ENCODE measurements around the gene CDCP1. TPM values are rescaled to one million over a fixed set of nuclear protein-coding genes. Genes with fewer than 3 reads are reported as not detected.
"Not testable (repeated sequence)": the region's sequence is repeated elsewhere in the genome, so short reads cannot be mapped to it uniquely, and the experiment has no call there.

The CDCP1 gene
- total RNA-seq, 1 experiment from 2014 or later = 85.0 TPM

GRCh38 chr3:45078910-45079522, 67.2 kb downstream of the CDCP1 start:
- DNase-seq = peak in 1 of 2 experiments; percentile 52
- peaks cover 21% of the 10 kb centered on the region; the same call in 1 of the 2 replicates for H3F3A ChIP-seq (ENCODE audit: insufficient read depth, low read depth)
- H3K9me3 ChIP-seq (ENCODE audit: insufficient read depth, low read depth) = no peaks in the 10 kb centered on the region
- BruUV-seq (replicated peaks) = no TSS peak
- CTCF ChIA-PET = interaction anchor here (1.0 kb wide), 1 partner anchor 12 kb away, joined by 3 read pairs; no protein-coding TSS in a partner anchor
- no peaks in the 10 kb centered on the region for H4K20me1 ChIP-seq (ENCODE audit: insufficient read depth)
- peaks cover 6% of the 10 kb centered on the region; the same call in 1 of the 2 replicates for H3K36me3 ChIP-seq (ENCODE audit: low read depth)
- intact Hi-C loops (cut with micrococcal nuclease; ENCODE audit: unreplicated experiment) = no loop called here
- no peak overlapping the region for H3K4me3 ChIP-seq
- no peak overlapping the region for H3K27ac ChIP-seq
- TF ChIP-seq EZH2 (IDR thresholded peaks at IDR 0.05; ENCODE audit: low read depth) (no peak), CTCF (conservative IDR thresholded peaks at IDR 0.05) (no peak; the same call in 1 of the 2 replicates)
- no peak overlapping the region for H2AFZ ChIP-seq
- no peak overlapping the region for H3K4me2 ChIP-seq
- no peaks in the 10 kb centered on the region for H3K4me1 ChIP-seq (replicated peaks; ENCODE audit: insufficient read depth)
- no peaks in the 10 kb centered on the region for H3K27me3 ChIP-seq (ENCODE audit: insufficient read depth, low read depth)
- no peaks in the 10 kb centered on the region for H3K9me2 ChIP-seq (ENCODE audit: insufficient read depth)
- POLR2A ChIA-PET (ENCODE audit: unreplicated experiment) = interaction anchor here (0.6 kb wide), 1 partner anchor 42 kb away, joined by 3 read pairs; no protein-coding TSS in a partner anchor
- H3K79me2 ChIP-seq (ENCODE audit: low read depth) = no peaks in the 10 kb centered on the region

- H3K4me3 ChIP-seq; POLR2A ChIA-PET (ENCODE audit: unreplicated experiment); CTCF ChIA-PET; H3K27ac ChIP-seq; H3K9me2 ChIP-seq (ENCODE audit: insufficient read depth); H3K9me3 ChIP-seq (ENCODE audit: insufficient read depth, low read depth); H2AFZ ChIP-seq; DNase-seq; H3K4me2 ChIP-seq; intact Hi-C loops (cut with micrococcal nuclease; ENCODE audit: unreplicated experiment); H3K79me2 ChIP-seq (ENCODE audit: low read depth); H3K4me1 ChIP-seq (replicated peaks; ENCODE audit: insufficient read depth); BruUV-seq (replicated peaks); H4K20me1 ChIP-seq (ENCODE audit: insufficient read depth); H3K36me3 ChIP-seq (ENCODE audit: low read depth); H3K27me3 ChIP-seq (ENCODE audit: insufficient read depth, low read depth): not testable (repeated sequence)
- peaks cover 21% of the 10 kb centered on the region; the same call in 1 of the 2 replicates for H3F3A ChIP-seq (ENCODE audit: insufficient read depth, low read depth)
Observed at GRCh38 chr3:45078256-45078655, 67.9 kb downstream of the CDCP1 start.

GRCh38 chr3:45075821-45076625, 70.2 kb downstream of the CDCP1 start:
- Histone ChIP-seq H3K27ac (no peak overlapping the region), H3K9me2 (ENCODE audit: insufficient read depth) (no peaks in the 10 kb centered on the region), H4K20me1 (ENCODE audit: insufficient read depth) (no peaks in the 10 kb centered on the region), H3K36me3 (ENCODE audit: low read depth) (no peaks in the 10 kb centered on the region), H3K27me3 (ENCODE audit: insufficient read depth, low read depth) (no peaks in the 10 kb centered on the region), H3K4me2 (no peak overlapping the region), H3K79me2 (ENCODE audit: low read depth) (no peaks in the 10 kb centered on the region), H3K9me3 (ENCODE audit: insufficient read depth, low read depth) (no peaks in the 10 kb centered on the region), H2AFZ (no peak overlapping the region), H3K4me1 (replicated peaks; ENCODE audit: insufficient read depth) (no peaks in the 10 kb centered on the region), H3K4me3 (no peak overlapping the region), H3F3A (ENCODE audit: insufficient read depth, low read depth) (peaks cover 15% of the 10 kb centered on the region; the same call in 1 of the 2 replicates)
- no peak for DNase-seq
- TF ChIP-seq EZH2 (IDR thresholded peaks at IDR 0.05; ENCODE audit: low read depth) = no peak
- no peak for TF ChIP-seq CTCF (conservative IDR thresholded peaks at IDR 0.05)
- POLR2A ChIA-PET (ENCODE audit: unreplicated experiment) = interaction anchor here (0.6 kb wide), 1 partner anchor 14 kb away, joined by 3 read pairs; no protein-coding TSS in a partner anchor
- CTCF ChIA-PET = interaction anchor here (0.6 kb wide), 1 partner anchor 40 kb away, joined by 10 read pairs; no protein-coding TSS in a partner anchor
- intact Hi-C loops (cut with micrococcal nuclease; ENCODE audit: unreplicated experiment) = no loop called here
- no TSS peak for BruUV-seq (replicated peaks)

All from PC-9 (cell line).